PC-3 (cell line): Measurements from ENCODE around the gene PSMD6.

Experiments
- EZH2 ChIP-seq: fragments of 300-600 bp; sonication (generic); IDR thresholded peaks from one replicate; pipeline ENCODE4 v1.6.1; 2017; ENCODE audit warnings: antibody characterized with exemption, mild to moderate bottlenecking, low read length; ENCODE audit not compliant: unreplicated experiment
- EZH2phosphoT487 ChIP-seq: fragments of 300-600 bp; sonication (generic); IDR thresholded peaks from 2 replicates; pipeline ENCODE4 v1.6.1; 2018; ENCODE audit warnings: mild to moderate bottlenecking, antibody characterized with exemption, low read length, borderline replicate concordance
- TF ChIP-seq, protein P1 (sequence below): fragments of 300-600 bp; sonication (generic); conservative IDR thresholded peaks from 2 replicates; pipeline ENCODE4 v1.5.1; 2017; ENCODE audit warnings: antibody characterized with exemption, low read depth, mild to moderate bottlenecking, low read length

GRCh38 chr3:63991666-63992065 lies 31.6 kb downstream of the PSMD6 start:
- TF ChIP-seq, protein P1, sequence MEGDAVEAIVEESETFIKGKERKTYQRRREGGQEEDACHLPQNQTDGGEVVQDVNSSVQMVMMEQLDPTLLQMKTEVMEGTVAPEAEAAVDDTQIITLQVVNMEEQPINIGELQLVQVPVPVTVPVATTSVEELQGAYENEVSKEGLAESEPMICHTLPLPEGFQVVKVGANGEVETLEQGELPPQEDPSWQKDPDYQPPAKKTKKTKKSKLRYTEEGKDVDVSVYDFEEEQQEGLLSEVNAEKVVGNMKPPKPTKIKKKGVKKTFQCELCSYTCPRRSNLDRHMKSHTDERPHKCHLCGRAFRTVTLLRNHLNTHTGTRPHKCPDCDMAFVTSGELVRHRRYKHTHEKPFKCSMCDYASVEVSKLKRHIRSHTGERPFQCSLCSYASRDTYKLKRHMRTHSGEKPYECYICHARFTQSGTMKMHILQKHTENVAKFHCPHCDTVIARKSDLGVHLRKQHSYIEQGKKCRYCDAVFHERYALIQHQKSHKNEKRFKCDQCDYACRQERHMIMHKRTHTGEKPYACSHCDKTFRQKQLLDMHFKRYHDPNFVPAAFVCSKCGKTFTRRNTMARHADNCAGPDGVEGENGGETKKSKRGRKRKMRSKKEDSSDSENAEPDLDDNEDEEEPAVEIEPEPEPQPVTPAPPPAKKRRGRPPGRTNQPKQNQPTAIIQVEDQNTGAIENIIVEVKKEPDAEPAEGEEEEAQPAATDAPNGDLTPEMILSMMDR, result no peak
- TF ChIP-seq EZH2 (no peak), EZH2phosphoT487 (no peak)
